HepG2 (cell line): ENCODE results near the gene HKDC1. TPM values are rescaled to one million over a fixed set of nuclear protein-coding genes. Genes with fewer than 3 reads are reported as not detected.

ENCODE experiments used
- CBFB ChIP-seq: sonication (generic); formaldehyde crosslinking; IDR thresholded peaks from 2 replicates; pipeline ENCODE4 v1.4.0; 2020; ENCODE audit warnings: missing genetic modification reagents
- CEBPB ChIP-seq: IDR thresholded peaks from 2 replicates; pipeline ENCODE4 v1.6.1; 2011; ENCODE audit warnings: low read depth, low read length, improper control_type of control experiment, borderline replicate concordance
- CTCF ChIP-seq: sonication (generic); formaldehyde crosslinking; IDR thresholded peaks from 2 replicates; pipeline ENCODE4 v1.5.0; 2020; ENCODE audit warnings: mild to moderate bottlenecking, missing genetic modification reagents, moderate library complexity
- FOXA1 ChIP-seq, 2 experiments: fragments of 450-650 bp in 1 of 2; sonication (generic) in 1 of 2; formaldehyde crosslinking in 1 of 2; IDR thresholded peaks; 2 replicates each; pipeline versions ENCODE4 v1.4.0 to v1.6.1; 2016 to 2020; ENCODE audit warnings: missing genetic modification reagents in 1 of 2
- FUBP1 ChIP-seq: sonication (generic); formaldehyde crosslinking; IDR thresholded peaks from 2 replicates; pipeline ENCODE4 v1.5.1; 2020; ENCODE audit warnings: missing genetic modification reagents, mild to moderate bottlenecking, borderline replicate concordance
- HMG20B ChIP-seq: conservative IDR thresholded peaks from 2 replicates; pipeline ENCODE4 v1.6.1; 2016; ENCODE audit warnings: missing genetic modification reagents, missing compliant biosample characterization
- KDM2A ChIP-seq: sonication (generic); formaldehyde crosslinking; IDR thresholded peaks from 2 replicates; pipeline ENCODE4 v1.4.0; 2020; ENCODE audit warnings: low read depth, missing genetic modification reagents, borderline replicate concordance
- MAZ ChIP-seq, 2 experiments: sonication (generic) in 1 of 2; formaldehyde crosslinking in 1 of 2; IDR thresholded peaks; 2 replicates each; pipeline versions ENCODE4 v1.5.0 to v1.6.1; 2012 to 2020; ENCODE audit warnings: low read depth in 2 of 2, mild to moderate bottlenecking in 2 of 2, borderline replicate concordance in 1 of 2, improper control_type of control experiment in 1 of 2, low read length in 1 of 2, missing genetic modification reagents in 1 of 2, moderate library complexity in 1 of 2
- MIER3 ChIP-seq: IDR thresholded peaks from 2 replicates; pipeline ENCODE4 v1.6.1; 2016; ENCODE audit warnings: missing compliant biosample characterization, borderline replicate concordance
- PITX1 ChIP-seq: sonication (generic); formaldehyde crosslinking; IDR thresholded peaks from 2 replicates; pipeline ENCODE4 v1.5.1; 2020; ENCODE audit warnings: mild to moderate bottlenecking, missing genetic modification reagents
- RAD21 ChIP-seq: fragments of 450-650 bp; formaldehyde crosslinking; IDR thresholded peaks from 2 replicates; pipeline ENCODE4 v1.5.0; 2020; ENCODE audit warnings: mild to moderate bottlenecking
- RFXAP ChIP-seq: sonication (generic); formaldehyde crosslinking; IDR thresholded peaks from 2 replicates; pipeline ENCODE4 v1.4.0; 2020; ENCODE audit warnings: missing genetic modification reagents, borderline replicate concordance
- STAG1 ChIP-seq: sonication (generic); formaldehyde crosslinking; IDR thresholded peaks from 2 replicates; pipeline ENCODE4 v1.4.0; 2020; ENCODE audit warnings: missing genetic modification reagents
- XRCC5 ChIP-seq: fragments of 200-400 bp; formaldehyde crosslinking; optimal IDR thresholded peaks from 2 replicates; pipeline ENCODE3; 2017; ENCODE audit warnings: mild to moderate bottlenecking, low read length
- ZNF329 ChIP-seq: sonication (generic); formaldehyde crosslinking; IDR thresholded peaks from 2 replicates; pipeline ENCODE4 v1.9.0; 2021; ENCODE audit warnings: low read depth, mild to moderate bottlenecking, missing genetic modification reagents
- ZNF331 ChIP-seq: sonication (generic); formaldehyde crosslinking; IDR thresholded peaks from 2 replicates; pipeline ENCODE4 v1.4.0; 2020; ENCODE audit warnings: missing genetic modification reagents
- ZNF557 ChIP-seq: sonication (generic); formaldehyde crosslinking; IDR thresholded peaks from 2 replicates; pipeline ENCODE4 v1.4.0; 2020; ENCODE audit warnings: missing genetic modification reagents
- ZNF784 ChIP-seq: sonication (generic); formaldehyde crosslinking; IDR thresholded peaks from 2 replicates; pipeline ENCODE4 v1.5.1; 2020; ENCODE audit warnings: missing genetic modification reagents, mild to moderate bottlenecking, borderline replicate concordance
- polyA plus RNA-seq, 8 experiments: library from polyadenylated mRNA; depleted of rRNA in 3 of 8; stranded (reverse) in 7 of 8; unstranded in 1 of 8; fragments of >200 nt; fragmentation: Illumina TruSeq in 4 of 8; extraction: Trizol in 4 of 8; gene quantifications; 2 replicates each; pipeline versions ENCODE4 v1.2.1 to v1.2.3, GENCODE V29; 2011 to 2016; ENCODE audit warnings: low read depth in 4 of 8, missing spikeins in 1 of 8, mixed read lengths in 1 of 8; ENCODE audit not compliant: insufficient read depth in 1 of 8
- total RNA-seq, 5 experiments: library from RNA; depleted of rRNA; stranded (reverse); fragments of >200 nt; fragmentation: Illumina TruSeq; extraction: Trizol; gene quantifications; 2 replicates each; pipeline ENCODE4 v1.2.3, GENCODE V29; 2016; ENCODE audit warnings: low read depth in 1 of 5
- TF ChIP-seq, protein P1 (sequence below): sonication (generic); formaldehyde crosslinking; IDR thresholded peaks from 2 replicates; pipeline ENCODE4 v1.5.1; 2020; ENCODE audit warnings: missing genetic modification reagents, mild to moderate bottlenecking, borderline replicate concordance

Gene HKDC1
- total and polyA plus RNA-seq, 2 of the 13 experiments (the other 11 are each of a cell fraction or from before 2014, with no cell fraction given) = 8.1 to 12.4 TPM

- TF ChIP-seq FUBP1 (CRISPR knock-in tag) = no peak
- TF ChIP-seq ZNF331 (CRISPR knock-in tag) = 0 out of 2 replicates have a peak, but pooled peaks have one; percentile 19
- no peak for TF ChIP-seq CBFB
- peak; percentile 30; the same call in 1 of the 2 replicates for TF ChIP-seq RFXAP
- TF ChIP-seq ZNF557 (CRISPR knock-in tag) = no peak
- TF ChIP-seq STAG1 (CRISPR knock-in tag) = peak; percentile 90
- TF ChIP-seq MIER3 (CRISPR knock-in tag) = no peak
- no peak for TF ChIP-seq HMG20B
- TF ChIP-seq RAD21 (CRISPR knock-in tag) = peak; percentile 87
- TF ChIP-seq, protein P1, sequence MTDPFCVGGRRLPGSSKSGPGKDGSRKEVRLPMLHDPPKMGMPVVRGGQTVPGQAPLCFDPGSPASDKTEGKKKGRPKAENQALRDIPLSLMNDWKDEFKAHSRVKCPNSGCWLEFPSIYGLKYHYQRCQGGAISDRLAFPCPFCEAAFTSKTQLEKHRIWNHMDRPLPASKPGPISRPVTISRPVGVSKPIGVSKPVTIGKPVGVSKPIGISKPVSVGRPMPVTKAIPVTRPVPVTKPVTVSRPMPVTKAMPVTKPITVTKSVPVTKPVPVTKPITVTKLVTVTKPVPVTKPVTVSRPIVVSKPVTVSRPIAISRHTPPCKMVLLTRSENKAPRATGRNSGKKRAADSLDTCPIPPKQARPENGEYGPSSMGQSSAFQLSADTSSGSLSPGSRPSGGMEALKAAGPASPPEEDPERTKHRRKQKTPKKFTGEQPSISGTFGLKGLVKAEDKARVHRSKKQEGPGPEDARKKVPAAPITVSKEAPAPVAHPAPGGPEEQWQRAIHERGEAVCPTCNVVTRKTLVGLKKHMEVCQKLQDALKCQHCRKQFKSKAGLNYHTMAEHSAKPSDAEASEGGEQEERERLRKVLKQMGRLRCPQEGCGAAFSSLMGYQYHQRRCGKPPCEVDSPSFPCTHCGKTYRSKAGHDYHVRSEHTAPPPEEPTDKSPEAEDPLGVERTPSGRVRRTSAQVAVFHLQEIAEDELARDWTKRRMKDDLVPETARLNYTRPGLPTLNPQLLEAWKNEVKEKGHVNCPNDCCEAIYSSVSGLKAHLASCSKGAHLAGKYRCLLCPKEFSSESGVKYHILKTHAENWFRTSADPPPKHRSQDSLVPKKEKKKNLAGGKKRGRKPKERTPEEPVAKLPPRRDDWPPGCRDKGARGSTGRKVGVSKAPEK (CRISPR knock-in tag) = no peak
- no peak for TF ChIP-seq ZNF329 (CRISPR knock-in tag)
- TF ChIP-seq ZNF784 (CRISPR knock-in tag) = no peak
- no peak for TF ChIP-seq PITX1
- peak; percentile 93 for TF ChIP-seq CTCF (CRISPR knock-in tag)
- no peak for TF ChIP-seq CEBPB
- no peak for TF ChIP-seq FOXA1 (IDR thresholded peaks at IDR 0.05)
- TF ChIP-seq FOXA1 (CRISPR knock-in tag; IDR thresholded peaks at IDR 0.05) = 0 out of 2 replicates have a peak, but pooled peaks have one; percentile 27
- no peak for TF ChIP-seq MAZ (IDR thresholded peaks at IDR 0.05; ENCODE audit: borderline replicate concordance, low read depth, low read length)
- TF ChIP-seq MAZ (CRISPR knock-in tag; IDR thresholded peaks at IDR 0.05; ENCODE audit: low read depth) = 0 out of 2 replicates have a peak, but pooled peaks have one; percentile 42
- TF ChIP-seq XRCC5 = peak; percentile 66
- TF ChIP-seq KDM2A (CRISPR knock-in tag) = peak; percentile 49; the same call in 1 of the 2 replicates
Observed at GRCh38 chr10:69237528-69238159, 17.5 kb downstream of the HKDC1 start (continued).
